GM12892 (cell line): Measurements from ENCODE around the gene NCAPH2.

Experiments
- POLR2A ChIP-seq: IDR thresholded peaks from 2 replicates; pipeline ENCODE4 v1.6.1; 2011; ENCODE audit warnings: low read depth, low read length, control low read depth
- POLR2AphosphoS5 ChIP-seq: IDR thresholded peaks from 2 replicates; pipeline ENCODE4 v1.6.1; 2011; ENCODE audit warnings: low read depth, low read length, control low read depth
- TAF1 ChIP-seq: IDR thresholded peaks from 2 replicates; pipeline ENCODE4 v1.6.1; 2011; ENCODE audit warnings: low read depth, mild to moderate bottlenecking, control low read depth, low read length, borderline replicate concordance

GRCh38 chr22:50523806-50524675 lies 16.0 kb downstream of the NCAPH2 start:
- TF ChIP-seq POLR2A (peak; percentile 33; the same call in 1 of the 2 replicates), TAF1 (no peak), POLR2AphosphoS5 (no peak; the same call in 1 of the 2 replicates)
